Keratinocyte (primary cell): ENCODE data around the gene CRHBP. TPM values are rescaled to one million over a fixed set of nuclear protein-coding genes. Genes with fewer than 3 reads are reported as not detected.

ENCODE experiments used
- DNase-seq: peaks from one replicate; pipeline ENCODE4 v3.0.0-alpha.2; 2011; ENCODE audit warnings: low read depth, missing footprints, low spot score
- FAIRE-seq: peaks from 2 replicates; lab custom pipeline; 2011; peaks lifted over from hg19 to GRCh38; lab: Jason Lieb, UNC
- H2AFZ ChIP-seq: 2 replicates; pipeline ENCODE4 v1.6.0; 2012; ENCODE audit warnings: low read length, control low read depth, inconsistent platforms; ENCODE audit not compliant: control insufficient read depth
- H3K27ac ChIP-seq: 2 replicates; pipeline ENCODE4 v1.5.1; 2011; ENCODE audit warnings: low read length; ENCODE audit not compliant: control insufficient read depth, insufficient read depth
- H3K27me3 ChIP-seq: 3 replicates; pipeline ENCODE4 v1.6.0; 2011; ENCODE audit warnings: low read length; ENCODE audit not compliant: control insufficient read depth, insufficient read depth; ENCODE audit errors: extremely low read depth
- H3K36me3 ChIP-seq, 2 experiments: 2 replicates in 1 of 2; 3 replicates in 1 of 2; pipeline ENCODE4 v1.5.1; 2011; ENCODE audit warnings: low read length in 2 of 2, mild to moderate bottlenecking in 1 of 2; ENCODE audit not compliant: control insufficient read depth in 2 of 2, insufficient read depth in 2 of 2; ENCODE audit errors: extremely low read depth in 1 of 2
- H3K4me1 ChIP-seq: 3 replicates; pipeline ENCODE4 v1.5.1; 2011; ENCODE audit warnings: low read length; ENCODE audit not compliant: control insufficient read depth, insufficient read depth; ENCODE audit errors: extremely low read depth
- H3K4me2 ChIP-seq: 3 replicates; pipeline ENCODE4 v1.6.0; 2011; ENCODE audit warnings: low read depth, low read length; ENCODE audit not compliant: control insufficient read depth, insufficient read depth; ENCODE audit errors: extremely low read depth
- H3K4me3 ChIP-seq, 3 experiments: fragments of 200-600 bp in 1 of 3; sonication (generic) in 1 of 3; 2 replicates in 2 of 3; 3 replicates in 1 of 3; pipeline ENCODE4 v1.5.1; 2011 to 2016; ENCODE audit warnings: low read length in 3 of 3, mild to moderate bottlenecking in 3 of 3, control low read depth in 2 of 3, inconsistent platforms in 1 of 3, low read depth in 1 of 3, mixed read lengths in 1 of 3, mixed run types in 1 of 3, moderate library complexity in 1 of 3; ENCODE audit not compliant: control insufficient read depth in 2 of 3, insufficient read depth in 2 of 3; ENCODE audit errors: extremely low read depth in 1 of 3
- H3K79me2 ChIP-seq: 2 replicates; pipeline ENCODE4 v1.6.0; 2012; ENCODE audit warnings: low read length; ENCODE audit not compliant: control insufficient read depth, insufficient read depth
- H3K9ac ChIP-seq: 3 replicates; pipeline ENCODE4 v1.6.0; 2011; ENCODE audit warnings: low read length; ENCODE audit not compliant: control insufficient read depth, insufficient read depth; ENCODE audit errors: extremely low read depth
- H3K9me1 ChIP-seq: 3 replicates; pipeline ENCODE4 v1.6.0; 2011; ENCODE audit warnings: low read length; ENCODE audit not compliant: control insufficient read depth, insufficient read depth; ENCODE audit errors: extremely low read depth
- H3K9me3 ChIP-seq: 2 replicates; pipeline ENCODE4 v1.5.1; 2012; ENCODE audit warnings: low read depth, low read length; ENCODE audit not compliant: control insufficient read depth
- H4K20me1 ChIP-seq: 3 replicates; pipeline ENCODE4 v1.6.0; 2011; ENCODE audit warnings: low read length; ENCODE audit not compliant: control insufficient read depth, insufficient read depth; ENCODE audit errors: extremely low read depth
- CTCF ChIP-seq, 3 experiments: IDR thresholded peaks in 1 of 3; conservative IDR thresholded peaks in 1 of 3; optimal IDR thresholded peaks in 1 of 3; 2 replicates in 2 of 3; 3 replicates in 1 of 3; pipeline versions ENCODE3 to v1.5.1; 2011; ENCODE audit warnings: low read length in 3 of 3, mild to moderate bottlenecking in 3 of 3, moderate library complexity in 2 of 3, control low read depth in 1 of 3, inconsistent platforms in 1 of 3; ENCODE audit not compliant: insufficient read depth in 2 of 3; ENCODE audit errors: extremely low read depth in 1 of 3
- EZH2 ChIP-seq: IDR thresholded peaks from one replicate; pipeline ENCODE4 v1.6.1; 2012; ENCODE audit warnings: inconsistent platforms, mild to moderate bottlenecking, low read length, moderate library complexity
- dilution Hi-C: fragments of 300-500 bp; cut with MboI; formaldehyde crosslinking; loops from one replicate; pipeline ENCODE4 v1.7.0; 2020; ENCODE audit warnings: low sequenced_read_pairs; ENCODE audit not compliant: extremely low pct_ligation_motif_present
- polyA plus RNA-seq, 5 experiments: library from polyadenylated mRNA; depleted of rRNA in 3 of 5; stranded (reverse) in 3 of 5; stranded (forward) in 1 of 5; unstranded in 1 of 5; fragments of >200 nt; gene quantifications; 1 replicate in 1 of 5; 2 replicates in 3 of 5; 3 replicates in 1 of 5; pipeline versions ENCODE4 v1.2.1 to v1.2.3, GENCODE V29; 2011 to 2012; ENCODE audit warnings: missing spikeins in 2 of 5, low read depth in 1 of 5, low replicate concordance in 1 of 5

The CRHBP gene
- polyA plus RNA-seq, 1 donor (not counting 4 experiments of a cell fraction or from before 2014, with no cell fraction given): not detected

- Histone ChIP-seq H3K9ac (no peak overlapping the region), H3K9me1 (no peaks in the 10 kb centered on the region), H3K9me3 (no peaks in the 10 kb centered on the region), H3K79me2 (no peaks in the 10 kb centered on the region), H3K4me1 (no peaks in the 10 kb centered on the region), H3K36me3 (no peaks in the 10 kb centered on the region), H4K20me1 (no peaks in the 10 kb centered on the region), H2AFZ (no peak overlapping the region), H3K27me3 (no peaks in the 10 kb centered on the region), H3K4me2 (no peak overlapping the region), H3K27ac (no peak overlapping the region), H3K4me3 (no peak overlapping the region)
- TF ChIP-seq CTCF (optimal IDR thresholded peaks at IDR 0.05 in 1 of 3, IDR thresholded peaks at IDR 0.05 in 1 of 3, conservative IDR thresholded peaks at IDR 0.05 in 1 of 3; ENCODE audit: extremely low read depth in 1 of 3, insufficient read depth in 2 of 3, low read length in 3 of 3) (peak in 2 of 3 experiments; percentile 16 to 23), EZH2 (no peak)
- DNase-seq (no peak), FAIRE-seq (peak; percentile 36)
- dilution Hi-C loops: no loop called here
Observed at GRCh38 chr5:77015938-77016569, 63.2 kb downstream of the CRHBP start.

- no peak for FAIRE-seq
- Histone ChIP-seq H3K9me1 (no peaks in the 10 kb centered on the region), H3K4me3 (no peak overlapping the region), H4K20me1 (no peaks in the 10 kb centered on the region), H3K9me3 (no peaks in the 10 kb centered on the region), H3K79me2 (no peaks in the 10 kb centered on the region), H3K27me3 (no peaks in the 10 kb centered on the region), H2AFZ (no peak overlapping the region), H3K27ac (no peak overlapping the region), H3K4me1 (no peaks in the 10 kb centered on the region), H3K4me2 (no peak overlapping the region), H3K9ac (no peak overlapping the region), H3K36me3 (no peaks in the 10 kb centered on the region)
- dilution Hi-C loops: no loop called here
- TF ChIP-seq EZH2 (no peak), CTCF (optimal IDR thresholded peaks at IDR 0.05 in 1 of 3, IDR thresholded peaks at IDR 0.05 in 1 of 3, conservative IDR thresholded peaks at IDR 0.05 in 1 of 3; ENCODE audit: extremely low read depth in 1 of 3, insufficient read depth in 2 of 3, low read length in 3 of 3) (no peak)
- DNase-seq: no peak
Observed at GRCh38 chr5:77016962-77017361, 64.1 kb downstream of the CRHBP start.
